C4-2B (cell line): ENCODE results near the gene YARS1.

Experiments
- ZFX ChIP-seq: fragments of 450-650 bp; IDR thresholded peaks from 2 replicates; pipeline ENCODE4 v1.6.1; 2017
- TF ChIP-seq, protein P1 (sequence below): fragments of 450-650 bp; conservative IDR thresholded peaks from 2 replicates; pipeline ENCODE4 v1.5.1; 2017; ENCODE audit warnings: mild to moderate bottlenecking

DNA sequence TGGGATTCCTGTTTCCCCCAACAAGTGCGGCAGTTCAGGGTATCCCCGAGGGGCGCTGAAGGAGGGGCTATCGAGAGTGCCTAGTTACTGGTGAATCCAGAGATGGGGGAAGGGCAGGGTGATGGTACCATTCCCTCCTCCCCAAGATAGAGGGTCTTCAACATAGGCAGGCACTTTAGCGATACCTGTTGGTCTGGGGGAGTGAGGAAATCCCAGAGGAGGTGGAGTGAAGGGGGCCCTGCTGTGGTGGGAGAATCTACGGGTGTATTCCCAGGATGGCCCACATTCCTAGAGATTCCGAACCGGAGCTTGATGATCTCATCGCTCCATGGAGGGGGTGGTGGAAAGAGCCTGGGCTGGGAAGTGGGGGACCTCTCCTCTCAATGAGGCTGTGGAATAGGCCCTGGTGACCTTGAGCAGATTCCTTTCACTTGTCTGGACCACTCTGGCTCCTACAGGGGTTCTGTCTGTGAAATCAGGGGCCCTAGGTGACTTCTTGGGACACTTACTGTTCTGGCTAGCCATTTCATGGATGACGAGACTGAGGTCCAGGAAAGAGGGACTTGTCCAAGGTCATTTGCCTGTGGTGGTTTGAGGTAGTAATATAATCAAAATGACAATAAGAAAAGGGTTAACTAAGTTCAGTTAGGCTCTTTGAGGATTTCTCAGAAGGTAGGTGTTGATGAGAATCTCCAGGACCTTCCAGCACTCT lies 61.9 kb downstream of the YARS1 start:
- TF ChIP-seq, protein P1, sequence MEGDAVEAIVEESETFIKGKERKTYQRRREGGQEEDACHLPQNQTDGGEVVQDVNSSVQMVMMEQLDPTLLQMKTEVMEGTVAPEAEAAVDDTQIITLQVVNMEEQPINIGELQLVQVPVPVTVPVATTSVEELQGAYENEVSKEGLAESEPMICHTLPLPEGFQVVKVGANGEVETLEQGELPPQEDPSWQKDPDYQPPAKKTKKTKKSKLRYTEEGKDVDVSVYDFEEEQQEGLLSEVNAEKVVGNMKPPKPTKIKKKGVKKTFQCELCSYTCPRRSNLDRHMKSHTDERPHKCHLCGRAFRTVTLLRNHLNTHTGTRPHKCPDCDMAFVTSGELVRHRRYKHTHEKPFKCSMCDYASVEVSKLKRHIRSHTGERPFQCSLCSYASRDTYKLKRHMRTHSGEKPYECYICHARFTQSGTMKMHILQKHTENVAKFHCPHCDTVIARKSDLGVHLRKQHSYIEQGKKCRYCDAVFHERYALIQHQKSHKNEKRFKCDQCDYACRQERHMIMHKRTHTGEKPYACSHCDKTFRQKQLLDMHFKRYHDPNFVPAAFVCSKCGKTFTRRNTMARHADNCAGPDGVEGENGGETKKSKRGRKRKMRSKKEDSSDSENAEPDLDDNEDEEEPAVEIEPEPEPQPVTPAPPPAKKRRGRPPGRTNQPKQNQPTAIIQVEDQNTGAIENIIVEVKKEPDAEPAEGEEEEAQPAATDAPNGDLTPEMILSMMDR = no peak
- TF ChIP-seq ZFX = no peak
